Uterus (tissue), 4 donors: ENCODE measurements around the gene GPATCH2. TPM values are rescaled to one million over a fixed set of nuclear protein-coding genes. Genes with fewer than 3 reads are reported as not detected.

ENCODE experiments used
- DNase-seq, 2 donors: peaks; one replicate each; pipeline ENCODE4 v3.0.0-alpha.2; 2019 to 2020
- H3K27ac ChIP-seq, 2 donors: fragments of 200-600 bp; sonication (generic); 1 replicate in 1 of 2; 2 replicates in 1 of 2; pipeline ENCODE4 v1.5.1; 2016 to 2018
- H3K27me3 ChIP-seq, 2 donors: fragments of 200-600 bp; sonication (generic); one replicate each; pipeline ENCODE4 v1.5.1; 2018 to 2019; ENCODE audit warnings: control low read depth in 1 of 2
- H3K36me3 ChIP-seq, 2 donors: fragments of 200-600 bp; sonication (generic); one replicate each; pipeline ENCODE4 v1.5.1; 2019; ENCODE audit warnings: control low read depth in 1 of 2
- H3K4me1 ChIP-seq, 2 donors: fragments of 200-600 bp; sonication (generic); one replicate each; pipeline ENCODE4 v1.5.1; 2018 to 2019; ENCODE audit warnings: control low read depth in 1 of 2
- H3K4me3 ChIP-seq, 2 donors: fragments of 200-600 bp; sonication (generic); 1 replicate in 1 of 2; 2 replicates in 1 of 2; pipeline ENCODE4 v1.5.1; 2018 to 2019; ENCODE audit warnings: mild to moderate bottlenecking in 1 of 2
- H3K9me3 ChIP-seq, 2 donors: fragments of 200-600 bp; sonication (generic); one replicate each; pipeline ENCODE4 v1.5.1; 2019; ENCODE audit warnings: control low read depth in 1 of 2
- POLR2A ChIP-seq, 2 donors: fragments of 450-650 bp; IDR thresholded peaks; one replicate each; pipeline ENCODE4 v1.6.1; 2016; ENCODE audit warnings: antibody characterized with exemption in 2 of 2, mild to moderate bottlenecking in 1 of 2, moderate library complexity in 1 of 2
- intact Hi-C: fragments of 100-400 bp; cut with DNase I; formaldehyde crosslinking; loops from one replicate; pipeline ENCODE4 v1.15.1; 2023; ENCODE audit warnings: low total_unique reads
- total RNA-seq, 4 donors: library from RNA; depleted of rRNA in 3 of 4; stranded (reverse); fragments of >200 nt in 3 of 4; gene quantifications; one replicate each; pipeline versions ENCODE4 v1.1.0 to v1.2.4, GENCODE V29; 2014 to 2023
- TF ChIP-seq, protein P1 (sequence below), 4 experiments: fragments of 200-600 bp in 2 of 4; fragments of 450-650 bp in 2 of 4; sonication (generic) in 2 of 4; IDR thresholded peaks; one replicate each; pipeline ENCODE4 v1.5.1; 2016 to 2019; ENCODE audit warnings: antibody characterized with exemption in 4 of 4, mild to moderate bottlenecking in 2 of 4, moderate library complexity in 1 of 4
- donor health status: DM: yes; HTN: yes; CAD: no.

GPATCH2 gene
- total RNA-seq, 4 donors from 2014 or later, result 13.1 to 50.3 (median 19.2) TPM

DNA sequence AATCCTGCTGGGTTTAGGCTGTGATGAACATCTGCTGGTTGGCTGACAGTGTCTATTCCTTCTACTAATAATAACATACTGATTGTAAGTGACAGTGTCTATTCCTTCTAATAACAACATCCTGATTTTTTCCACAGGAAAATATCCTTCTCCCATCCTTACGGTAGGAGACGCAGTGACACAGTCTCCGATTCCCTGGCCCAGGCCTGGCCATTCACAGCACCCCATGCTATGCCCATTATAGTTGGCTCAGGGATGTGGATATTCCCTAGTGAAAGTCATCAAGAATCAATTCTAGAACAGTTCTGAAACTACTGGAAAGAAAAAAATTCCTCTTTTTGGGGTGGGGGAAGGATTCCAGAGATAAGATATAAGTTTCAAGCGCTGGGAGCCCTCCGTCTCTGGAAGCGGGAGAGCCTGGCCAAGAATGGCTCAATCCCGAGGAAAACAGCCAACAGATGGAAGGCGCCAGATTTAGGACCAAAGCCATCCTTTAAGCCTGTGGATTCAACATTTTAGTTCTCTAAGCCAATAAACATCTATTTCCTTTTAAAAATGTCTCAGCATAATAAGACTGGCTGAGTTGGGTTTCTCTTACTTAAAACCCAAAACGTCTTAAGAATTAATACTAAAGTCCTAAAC lies 88.6 kb downstream of the GPATCH2 start:
- Histone ChIP-seq H3K4me3 (no peak overlapping the region), H3K36me3 (no peaks in the 10 kb centered on the region), H3K4me1 (no peaks in the 10 kb centered on the region), H3K27ac (no peak overlapping the region), H3K27me3 (no peaks in the 10 kb centered on the region), H3K9me3 (no peaks in the 10 kb centered on the region)
- TF ChIP-seq POLR2A (IDR thresholded peaks at IDR 0.05), result no peak
- TF ChIP-seq, protein P1, sequence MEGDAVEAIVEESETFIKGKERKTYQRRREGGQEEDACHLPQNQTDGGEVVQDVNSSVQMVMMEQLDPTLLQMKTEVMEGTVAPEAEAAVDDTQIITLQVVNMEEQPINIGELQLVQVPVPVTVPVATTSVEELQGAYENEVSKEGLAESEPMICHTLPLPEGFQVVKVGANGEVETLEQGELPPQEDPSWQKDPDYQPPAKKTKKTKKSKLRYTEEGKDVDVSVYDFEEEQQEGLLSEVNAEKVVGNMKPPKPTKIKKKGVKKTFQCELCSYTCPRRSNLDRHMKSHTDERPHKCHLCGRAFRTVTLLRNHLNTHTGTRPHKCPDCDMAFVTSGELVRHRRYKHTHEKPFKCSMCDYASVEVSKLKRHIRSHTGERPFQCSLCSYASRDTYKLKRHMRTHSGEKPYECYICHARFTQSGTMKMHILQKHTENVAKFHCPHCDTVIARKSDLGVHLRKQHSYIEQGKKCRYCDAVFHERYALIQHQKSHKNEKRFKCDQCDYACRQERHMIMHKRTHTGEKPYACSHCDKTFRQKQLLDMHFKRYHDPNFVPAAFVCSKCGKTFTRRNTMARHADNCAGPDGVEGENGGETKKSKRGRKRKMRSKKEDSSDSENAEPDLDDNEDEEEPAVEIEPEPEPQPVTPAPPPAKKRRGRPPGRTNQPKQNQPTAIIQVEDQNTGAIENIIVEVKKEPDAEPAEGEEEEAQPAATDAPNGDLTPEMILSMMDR (IDR thresholded peaks at IDR 0.05), result no peak
- peak in 1 of 2 donors; percentile 19 for DNase-seq
- intact Hi-C loops, result no loop called here

DNA sequence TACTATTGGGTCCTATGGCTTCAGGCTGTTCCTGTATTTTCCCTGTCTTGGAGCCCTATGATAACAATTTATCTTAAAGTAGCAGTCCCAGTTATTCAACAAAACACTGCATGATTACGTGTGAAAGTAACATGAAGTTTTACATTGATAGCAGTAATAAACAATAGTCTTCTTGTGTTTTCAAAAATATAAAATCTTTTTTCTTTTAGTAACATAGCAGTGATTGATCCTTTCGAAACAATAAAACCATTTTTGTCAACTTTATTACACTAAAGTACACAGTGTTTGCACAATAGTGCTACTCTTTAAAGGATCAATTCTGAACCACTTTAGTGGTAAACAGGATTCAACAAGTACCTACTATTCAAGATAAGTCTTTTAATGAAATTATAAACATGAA lies 90.6 kb downstream of the GPATCH2 start:
- no peaks in the 10 kb centered on the region for H3K27me3 ChIP-seq
- DNase-seq, result no peak
- no peak for TF ChIP-seq POLR2A (IDR thresholded peaks at IDR 0.05)
- TF ChIP-seq, protein P1 (IDR thresholded peaks at IDR 0.05), result no peak
- H3K4me3 ChIP-seq, result no peak overlapping the region
- no peaks in the 10 kb centered on the region for H3K4me1 ChIP-seq
- H3K36me3 ChIP-seq, result no peaks in the 10 kb centered on the region
- intact Hi-C loops, result no loop called here
- no peak overlapping the region for H3K27ac ChIP-seq
- no peaks in the 10 kb centered on the region for H3K9me3 ChIP-seq

DNA sequence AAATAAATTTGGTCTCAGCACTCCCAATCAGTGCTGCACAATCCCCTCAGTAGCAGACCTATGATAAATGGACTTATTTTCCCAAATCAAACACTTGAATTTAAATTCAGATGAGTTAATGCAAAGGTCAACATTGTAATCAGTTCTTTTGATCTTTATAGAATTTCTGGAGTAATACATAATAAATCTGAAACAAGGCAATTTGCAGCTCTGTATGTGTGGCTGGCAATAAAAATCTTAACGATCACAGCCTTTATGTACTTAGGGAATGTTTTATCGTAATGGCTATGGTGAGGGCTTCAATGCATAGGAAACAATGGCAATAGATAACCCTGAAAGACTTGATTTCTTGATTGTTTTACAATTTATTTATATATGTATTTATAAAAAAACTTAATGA lies 91.4 kb downstream of the GPATCH2 start:
- Histone ChIP-seq H3K4me3 (no peak overlapping the region), H3K27me3 (no peaks in the 10 kb centered on the region), H3K27ac (no peak overlapping the region), H3K4me1 (no peaks in the 10 kb centered on the region), H3K36me3 (no peaks in the 10 kb centered on the region), H3K9me3 (no peaks in the 10 kb centered on the region)
- no peak for DNase-seq
- no peak for TF ChIP-seq POLR2A (IDR thresholded peaks at IDR 0.05)
- TF ChIP-seq, protein P1 (IDR thresholded peaks at IDR 0.05), result no peak
- intact Hi-C loops, result no loop called here

DNA sequence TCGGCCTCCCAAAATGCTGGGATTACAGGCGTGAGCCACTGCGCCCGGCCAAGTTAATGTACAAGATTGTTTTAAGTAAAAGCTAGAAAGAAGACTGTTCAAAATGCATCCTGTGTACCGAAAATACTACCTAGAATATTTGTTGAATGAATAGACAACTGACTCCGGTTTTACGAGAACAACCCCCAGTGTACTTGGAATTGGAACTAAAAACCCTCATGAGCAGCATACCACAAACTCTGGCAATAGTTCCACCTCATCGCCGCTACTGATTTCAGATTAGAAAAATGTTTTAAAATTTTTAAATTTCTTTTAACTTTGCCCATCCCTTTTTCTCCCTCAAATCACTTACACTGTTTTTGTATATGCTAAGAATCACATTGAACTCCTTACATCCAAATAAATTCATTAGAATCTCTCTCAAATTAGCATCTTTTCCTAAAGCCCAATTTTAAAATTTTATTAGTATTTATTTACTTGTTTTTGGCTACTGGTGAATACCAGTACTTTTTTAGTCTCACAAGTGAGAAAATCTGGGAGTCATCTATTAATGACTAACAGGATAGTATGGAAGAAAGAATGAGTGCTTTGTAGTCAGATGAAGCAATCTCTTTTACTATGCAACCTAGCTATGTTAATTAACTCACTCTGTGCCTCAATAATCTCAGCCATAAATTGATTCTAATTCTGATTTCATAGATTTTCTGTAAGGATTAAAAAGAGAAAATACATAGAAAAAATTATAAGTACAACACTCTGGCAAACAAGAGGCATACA lies 95.1 kb downstream of the GPATCH2 start:
- Histone ChIP-seq H3K27me3 (no peaks in the 10 kb centered on the region), H3K36me3 (no peaks in the 10 kb centered on the region), H3K4me1 (no peaks in the 10 kb centered on the region), H3K4me3 (no peak overlapping the region), H3K27ac (no peak overlapping the region), H3K9me3 (no peaks in the 10 kb centered on the region)
- DNase-seq, result no peak
- intact Hi-C loops, result no loop called here
- no peak for TF ChIP-seq POLR2A (IDR thresholded peaks at IDR 0.05)
- TF ChIP-seq, protein P1 (IDR thresholded peaks at IDR 0.05), result no peak

DNA sequence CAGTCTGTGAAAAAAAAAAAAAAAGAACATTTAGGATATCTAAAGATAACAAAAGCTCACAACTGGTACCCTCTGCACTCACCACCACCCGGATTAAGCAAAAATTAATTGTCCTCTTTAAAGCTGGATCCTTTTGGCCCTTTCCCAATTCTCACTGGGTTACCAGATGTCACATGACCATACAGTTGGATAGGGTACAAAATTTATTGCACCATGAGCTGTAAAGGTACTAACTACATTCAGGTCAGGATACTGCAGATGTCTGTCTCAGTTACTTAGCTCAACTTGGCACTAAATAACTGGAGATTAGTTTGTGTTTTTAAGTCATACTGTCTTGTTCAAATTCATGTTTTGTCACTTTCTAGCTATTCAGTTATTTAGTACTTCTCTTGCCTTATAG lies 96.3 kb downstream of the GPATCH2 start:
- no peak for TF ChIP-seq POLR2A (IDR thresholded peaks at IDR 0.05)
- TF ChIP-seq, protein P1 (IDR thresholded peaks at IDR 0.05), result no peak
- H3K9me3 ChIP-seq, result no peaks in the 10 kb centered on the region
- H3K4me3 ChIP-seq, result no peak overlapping the region
- H3K27ac ChIP-seq, result no peak overlapping the region
- H3K36me3 ChIP-seq, result no peaks in the 10 kb centered on the region
- H3K4me1 ChIP-seq, result no peaks in the 10 kb centered on the region
- intact Hi-C loops, result no loop called here
- no peaks in the 10 kb centered on the region for H3K27me3 ChIP-seq
- DNase-seq, result no peak
